Panc1 (cell line): Measurements from ENCODE around the gene KRTAP10-11. TPM values are rescaled to one million over a fixed set of nuclear protein-coding genes. Genes with fewer than 3 reads are reported as not detected.

Source experiments
- ATAC-seq: fragments of 200-7000 bp; cut with Tn5 transposase; 2 replicates; pipeline ENCODE4 v1.9.1; 2020; ENCODE audit warnings: mild to moderate bottlenecking, moderate library complexity
- BruUV-seq: library from RNA; stranded (reverse); fragments of 400-500 nt; replicated peaks from 2 replicates; lab custom pipeline; 2021; lab: Mats Ljungman, UMichigan
- CTCF ChIA-PET: fragments of 300-600 bp; sonication (Branson Sonifier 250); formaldehyde crosslinking; loops from one replicate; lab custom pipeline; 2022; ENCODE audit warnings: antibody characterized with exemption; lab: Charles Lee
- POLR2A ChIA-PET: fragments of 300-600 bp; sonication (Branson Sonifier 250); formaldehyde crosslinking; loops from one replicate; lab custom pipeline; 2022; ENCODE audit warnings: antibody characterized with exemption; lab: Charles Lee
- DNase-seq: peaks from one replicate; pipeline ENCODE4 v3.0.0-alpha.2; 2010; ENCODE audit warnings: low read depth, low spot score
- H3K27ac ChIP-seq: 2 replicates; pipeline ENCODE4 v1.5.1; 2011; ENCODE audit warnings: mild to moderate bottlenecking, low read length, inconsistent platforms
- H3K27me3 ChIP-seq: fragments of 200-500 bp; sonication (Bioruptor generic); 2 replicates; pipeline ENCODE4 v1.6.0; 2014; ENCODE audit warnings: low read length, inconsistent platforms; ENCODE audit not compliant: control insufficient read depth, insufficient read depth
- H3K36me3 ChIP-seq: fragments of 200-500 bp; sonication (Bioruptor generic); 2 replicates; pipeline ENCODE4 v1.5.1; 2014; ENCODE audit warnings: inconsistent platforms, mild to moderate bottlenecking, low read length, moderate library complexity; ENCODE audit not compliant: control insufficient read depth, insufficient read depth
- H3K4me1 ChIP-seq: 2 replicates; pipeline ENCODE4 v1.5.1; 2011; ENCODE audit warnings: inconsistent platforms, mild to moderate bottlenecking, low read length, moderate library complexity; ENCODE audit not compliant: control insufficient read depth, insufficient read depth
- H3K4me3 ChIP-seq, 2 experiments: 2 replicates each; pipeline ENCODE4 v1.5.1; 2011 to 2012; ENCODE audit warnings: low read depth in 2 of 2, low read length in 2 of 2, mild to moderate bottlenecking in 2 of 2, inconsistent platforms in 1 of 2, moderate library complexity in 1 of 2
- H3K9me3 ChIP-seq: fragments of 200-500 bp; sonication (Bioruptor generic); 2 replicates; pipeline ENCODE4 v1.5.1; 2014; ENCODE audit warnings: low read depth, mild to moderate bottlenecking, inconsistent platforms, low read length, moderate library complexity; ENCODE audit not compliant: control insufficient read depth, insufficient read depth
- CTCF ChIP-seq: fragments of 450-650 bp; IDR thresholded peaks from 2 replicates; pipeline ENCODE4 v1.5.1; 2017; ENCODE audit warnings: mild to moderate bottlenecking
- POLR2AphosphoS5 ChIP-seq: IDR thresholded peaks from 2 replicates; pipeline ENCODE4 v1.6.1; 2012; ENCODE audit warnings: mild to moderate bottlenecking, low read depth, low read length, moderate library complexity
- REST ChIP-seq, 2 experiments: IDR thresholded peaks; 2 replicates each; pipeline ENCODE4 v1.6.1; 2011 to 2012; ENCODE audit warnings: low read depth in 2 of 2, control low read depth in 1 of 2, low read length in 1 of 2, mild to moderate bottlenecking in 1 of 2, moderate library complexity in 1 of 2; ENCODE audit not compliant: insufficient read depth in 1 of 2
- SIN3A ChIP-seq: IDR thresholded peaks from 2 replicates; pipeline ENCODE4 v1.6.1; 2012; ENCODE audit warnings: low read depth, mild to moderate bottlenecking, low read length, moderate library complexity, borderline replicate concordance; ENCODE audit not compliant: insufficient read depth
- TCF7L2 ChIP-seq: IDR thresholded peaks from 2 replicates; pipeline ENCODE4 v1.6.1; 2011; ENCODE audit warnings: mild to moderate bottlenecking, low read depth, low read length, inconsistent platforms
- in situ Hi-C: cut with HindIII; loops from 2 replicates; pipeline ENCODE4 v1.10.0; 2016; ENCODE audit warnings: low sequenced_read_pairs, low pct_unique_long_range_greater_than_20kb
- intact Hi-C: fragments of 100-400 bp; cut with micrococcal nuclease; formaldehyde crosslinking; loops from one replicate; pipeline ENCODE4 v1.10.0; 2022; ENCODE audit not compliant: unreplicated experiment
- total RNA-seq: library from RNA; stranded (reverse); gene quantifications from one replicate; pipeline ENCODE4 v1.2.1, GENCODE V29; 2021; ENCODE audit not compliant: unreplicated experiment

KRTAP10-11 gene
- total RNA-seq, 1 experiment from 2014 or later = not detected

- TF ChIP-seq TCF7L2 = no peak
- no peak overlapping the region for H3K27ac ChIP-seq
- ChIA-PET POLR2A (no interaction called here), CTCF (no interaction called here)
- in situ Hi-C loops = no loop called here
- intact Hi-C loops = no loop called here
- no peak overlapping the region for H3K4me3 ChIP-seq
- DNase-seq (no peak), ATAC-seq (no peak)
- no peaks in the 10 kb centered on the region for H3K36me3 ChIP-seq
- no peaks in the 10 kb centered on the region for H3K4me1 ChIP-seq
- H3K9me3 ChIP-seq = no peaks in the 10 kb centered on the region
- BruUV-seq = no TSS peak
- H3K27me3 ChIP-seq = no peaks in the 10 kb centered on the region; the same call in 1 of the 2 replicates
Observed at GRCh38 chr21:44671911-44672310, 25.7 kb downstream of the KRTAP10-11 start.

GRCh38 chr21:44677881-44678280, 31.7 kb downstream of the KRTAP10-11 start:
- in situ Hi-C loops (no loop called here), intact Hi-C loops (no loop called here)
- no TSS peak for BruUV-seq
- Histone ChIP-seq H3K9me3 (no peaks in the 10 kb centered on the region), H3K4me1 (no peaks in the 10 kb centered on the region), H3K27me3 (no peaks in the 10 kb centered on the region; the same call in 1 of the 2 replicates), H3K27ac (no peak overlapping the region), H3K36me3 (no peaks in the 10 kb centered on the region), H3K4me3 (no peak overlapping the region)
- ChIA-PET POLR2A (no interaction called here), CTCF (no interaction called here)
- DNase-seq = no peak
- no peak for TF ChIP-seq SIN3A
- ATAC-seq = no peak

GRCh38 chr21:44681152-44681551, 34.9 kb downstream of the KRTAP10-11 start:
- intact Hi-C loops = no loop called here
- ChIA-PET CTCF (no interaction called here), POLR2A (no interaction called here)
- no peaks in the 10 kb centered on the region for H3K9me3 ChIP-seq
- no peak overlapping the region for H3K27ac ChIP-seq
- DNase-seq = no peak
- TF ChIP-seq SIN3A (no peak), TCF7L2 (no peak), POLR2AphosphoS5 (no peak)
- no peaks in the 10 kb centered on the region for H3K4me1 ChIP-seq
- H3K36me3 ChIP-seq = no peaks in the 10 kb centered on the region
- no peak overlapping the region for H3K4me3 ChIP-seq
- no TSS peak for BruUV-seq
- no peaks in the 10 kb centered on the region for H3K27me3 ChIP-seq
- ATAC-seq = no peak
- in situ Hi-C loops = no loop called here

- no TSS peak for BruUV-seq
- intact Hi-C loops (no loop called here), in situ Hi-C loops (no loop called here)
- Histone ChIP-seq H3K27me3 (no peaks in the 10 kb centered on the region), H3K4me3 (no peak within 1 kb of the TSS), H3K4me1 (no peaks in the 10 kb centered on the region), H3K36me3 (no peaks in the 10 kb centered on the region), H3K27ac (no peak within 1 kb of the TSS), H3K9me3 (no peaks in the 10 kb centered on the region)
- TF ChIP-seq CTCF (no peak), TCF7L2 (no peak), REST (IDR thresholded peaks at IDR 0.05; ENCODE audit: insufficient read depth in 1 of 2, low read depth in 2 of 2, low read length in 1 of 2) (no peak), SIN3A (no peak), POLR2AphosphoS5 (no peak)
- CTCF ChIA-PET = no interaction called here
- ATAC-seq (no peak), DNase-seq (no peak)
- POLR2A ChIA-PET = no interaction called here
Observed at GRCh38 chr21:44681861-44682579, 35.8 kb downstream of the KRTAP10-11 start, which contains the start of gene KRTAP12-1. Gene KRTAP12-1, minus strand, starts transcription at chr21:44682163. Its CDS starts 40 bp downstream, at chr21:44682123.
